Measurements from ENCODE around the gene NOTCH1.
A peak's percentile ranks its signal among the peaks of the same experiment; 100 is the strongest.

NOTCH1 gene

GRCh38 chr9:136551401-136552116 lies 5.7 kb upstream of the NOTCH1 start:
- Histone ChIP-seq H2AFZ (ENCODE audit: low read length) (peak overlapping the region; percentile 44), H3K9me3 (replicated peaks in 1 of 2; ENCODE audit: control insufficient read depth in 2 of 2, insufficient read depth in 1 of 2, low read depth in 1 of 2, low read length in 2 of 2) (no peaks in the 10 kb centered on the region), H2BK120ac (ENCODE audit: low read depth, low read length) (peak overlapping the region; percentile 100), H3K4me3 (ENCODE audit: low read length in 2 of 2) (no peak overlapping the region), H3K9ac (ENCODE audit: low read depth, low read length, poor library complexity) (no peak overlapping the region), H3K18ac (ENCODE audit: low read length) (peak overlapping the region; percentile 99), H3K36me3 (replicated peaks in 1 of 2; ENCODE audit: control insufficient read depth in 2 of 2, insufficient read depth in 2 of 2, low read length in 2 of 2) (no peaks in the 10 kb centered on the region), H3K27ac (replicated peaks; ENCODE audit: low read length) (no peak overlapping the region), H2BK15ac (ENCODE audit: low read length) (peak overlapping the region; percentile 88), H3K4me2 (ENCODE audit: insufficient read depth, low read length, poor library complexity, severe bottlenecking) (peak overlapping the region; percentile 0), H3K4me1 (ENCODE audit: control insufficient read depth in 2 of 2, insufficient read depth in 1 of 2, low read depth in 1 of 2, low read length in 2 of 2) (peaks cover 42 to 58% of the 10 kb centered on the region in 2 donors), H2AK5ac (ENCODE audit: low read depth, low read length) (peak overlapping the region; percentile 100), H3K14ac (ENCODE audit: low read length) (no peak overlapping the region), H2BK5ac (ENCODE audit: low read length) (no peak overlapping the region), H4K8ac (ENCODE audit: low read depth, low read length) (no peak overlapping the region), H3K79me1 (ENCODE audit: low read depth, low read length) (peaks cover 4% of the 10 kb centered on the region), H4K91ac (ENCODE audit: low read depth, low read length, poor library complexity) (no peak overlapping the region), H3K27me3 (ENCODE audit: control insufficient read depth in 3 of 3, insufficient read depth in 3 of 3, low read depth in 1 of 3, low read length in 3 of 3) (peaks cover 0 to 9% (median 0%) of the 10 kb centered on the region in 3 experiments), H2BK12ac (ENCODE audit: low read length) (no peak overlapping the region), H3K4ac (ENCODE audit: low read length) (peak overlapping the region; percentile 100), H3K23ac (ENCODE audit: low read depth, low read length, poor library complexity) (peak overlapping the region; percentile 77)
- no CpG with 5 or more reads among the region's 22 CpGs for WGBS, 2 donors (ENCODE audit: extremely low coverage in 2 of 2, insufficient read length in 2 of 2, insufficient replicate concordance in 1 of 2)
- no peak for DNase-seq (ENCODE audit: low spot score)

- peak overlapping the region; percentile 100 for H2BK5ac ChIP-seq (ENCODE audit: low read length)
- peak overlapping the region; percentile 95 for H2BK12ac ChIP-seq (ENCODE audit: low read length)
- peaks cover 0 to 9% (median 0%) of the 10 kb centered on the region in 3 experiments for H3K27me3 ChIP-seq (ENCODE audit: control insufficient read depth in 3 of 3, insufficient read depth in 3 of 3, low read depth in 1 of 3, low read length in 3 of 3)
- peak overlapping the region; percentile 77 for H3K23ac ChIP-seq (ENCODE audit: low read depth, low read length, poor library complexity)
- H3K9me3 ChIP-seq (replicated peaks in 1 of 2; ENCODE audit: control insufficient read depth in 2 of 2, insufficient read depth in 1 of 2, low read depth in 1 of 2, low read length in 2 of 2): no peaks in the 10 kb centered on the region
- peak overlapping the region; percentile 100 for H2BK120ac ChIP-seq (ENCODE audit: low read depth, low read length)
- whole genome bisulfite sequencing, 2 donors (ENCODE audit: extremely low coverage in 2 of 2, insufficient read length in 2 of 2, insufficient replicate concordance in 1 of 2): no CpG with 5 or more reads among the region's 13 CpGs
- H3K9ac ChIP-seq (ENCODE audit: low read depth, low read length, poor library complexity): peak overlapping the region; percentile 83
- H3K14ac ChIP-seq (ENCODE audit: low read length): peak overlapping the region; percentile 99
- no peak overlapping the region for H3K4me3 ChIP-seq (ENCODE audit: low read length in 2 of 2)
- H3K4ac ChIP-seq (ENCODE audit: low read length): peak overlapping the region; percentile 100
- peaks cover 8% of the 10 kb centered on the region for H3K79me1 ChIP-seq (ENCODE audit: low read depth, low read length)
- peak overlapping the region; percentile 44 for H2AFZ ChIP-seq (ENCODE audit: low read length)
- no peak overlapping the region for H3K4me2 ChIP-seq (ENCODE audit: insufficient read depth, low read length, poor library complexity, severe bottlenecking)
- H3K4me1 ChIP-seq (ENCODE audit: control insufficient read depth in 2 of 2, insufficient read depth in 1 of 2, low read depth in 1 of 2, low read length in 2 of 2): peaks cover 43 to 58% of the 10 kb centered on the region in 2 donors
- H3K36me3 ChIP-seq (replicated peaks in 1 of 2; ENCODE audit: control insufficient read depth in 2 of 2, insufficient read depth in 2 of 2, low read length in 2 of 2): no peaks in the 10 kb centered on the region
- no peak overlapping the region for H4K8ac ChIP-seq (ENCODE audit: low read depth, low read length)
- H3K27ac ChIP-seq (replicated peaks; ENCODE audit: low read length): no peak overlapping the region
- H2BK15ac ChIP-seq (ENCODE audit: low read length): peak overlapping the region; percentile 88
- peak overlapping the region; percentile 99 for H3K18ac ChIP-seq (ENCODE audit: low read length)
- peak overlapping the region; percentile 100 for H2AK5ac ChIP-seq (ENCODE audit: low read depth, low read length)
- peak overlapping the region; percentile 99 for H4K91ac ChIP-seq (ENCODE audit: low read depth, low read length, poor library complexity)
- no peak for DNase-seq (ENCODE audit: low spot score)
Observed at GRCh38 chr9:136550439-136551289, 4.8 kb upstream of the NOTCH1 start.

GRCh38 chr9:136549010-136549980 lies 3.4 kb upstream of the NOTCH1 start:
- WGBS, 2 donors (ENCODE audit: extremely low coverage in 2 of 2, insufficient read length in 2 of 2, insufficient replicate concordance in 1 of 2): no CpG with 5 or more reads among the region's 29 CpGs
- H3K9me3 ChIP-seq (replicated peaks in 1 of 2; ENCODE audit: control insufficient read depth in 2 of 2, insufficient read depth in 1 of 2, low read depth in 1 of 2, low read length in 2 of 2): no peaks in the 10 kb centered on the region
- peak overlapping the region; percentile 88 for H2BK15ac ChIP-seq (ENCODE audit: low read length)
- H3K79me1 ChIP-seq (ENCODE audit: low read depth, low read length): peaks cover 10% of the 10 kb centered on the region
- H3K9ac ChIP-seq (ENCODE audit: low read depth, low read length, poor library complexity): peak overlapping the region; percentile 44
- peak overlapping the region; percentile 100 for H2BK120ac ChIP-seq (ENCODE audit: low read depth, low read length)
- H3K36me3 ChIP-seq (replicated peaks in 1 of 2; ENCODE audit: control insufficient read depth in 2 of 2, insufficient read depth in 2 of 2, low read length in 2 of 2): peaks cover 0 to under 1% of the 10 kb centered on the region in 2 donors
- H3K4me2 ChIP-seq (ENCODE audit: insufficient read depth, low read length, poor library complexity, severe bottlenecking): no peak overlapping the region
- DNase-seq (ENCODE audit: low spot score): no peak
- H4K8ac ChIP-seq (ENCODE audit: low read depth, low read length): peak overlapping the region; percentile 43
- H3K4me1 ChIP-seq (ENCODE audit: control insufficient read depth in 2 of 2, insufficient read depth in 1 of 2, low read depth in 1 of 2, low read length in 2 of 2): peaks cover 40 to 59% of the 10 kb centered on the region in 2 donors
- H3K23ac ChIP-seq (ENCODE audit: low read depth, low read length, poor library complexity): peak overlapping the region; percentile 5
- H3K4me3 ChIP-seq (ENCODE audit: low read length in 2 of 2): no peak overlapping the region
- no peak overlapping the region for H2AFZ ChIP-seq (ENCODE audit: low read length)
- peak overlapping the region; percentile 95 for H2BK12ac ChIP-seq (ENCODE audit: low read length)
- H3K27ac ChIP-seq (replicated peaks; ENCODE audit: low read length): no peak overlapping the region
- peak overlapping the region; percentile 99 for H3K18ac ChIP-seq (ENCODE audit: low read length)
- peaks cover 0 to 9% (median 0%) of the 10 kb centered on the region in 3 experiments for H3K27me3 ChIP-seq (ENCODE audit: control insufficient read depth in 3 of 3, insufficient read depth in 3 of 3, low read depth in 1 of 3, low read length in 3 of 3)
- peak overlapping the region; percentile 99 for H4K91ac ChIP-seq (ENCODE audit: low read depth, low read length, poor library complexity)
- H2BK5ac ChIP-seq (ENCODE audit: low read length): peak overlapping the region; percentile 100
- peak overlapping the region; percentile 93 for H3K4ac ChIP-seq (ENCODE audit: low read length)
- peak overlapping the region; percentile 98 for H3K14ac ChIP-seq (ENCODE audit: low read length)
- H2AK5ac ChIP-seq (ENCODE audit: low read depth, low read length): peak overlapping the region; percentile 100
